K562 (cell line): Measurements from ENCODE around the gene PRRT1. TPM values are rescaled to one million over a fixed set of nuclear protein-coding genes. Genes with fewer than 3 reads are reported as not detected.

Experiments used
- ATAC-seq: fragments of 200-7000 bp; cut with Tn5 transposase; 3 replicates; pipeline ENCODE4 v1.9.1; 2020; ENCODE audit warnings: moderate library complexity
- BruUV-seq: library from RNA; stranded (reverse); fragments of 400-500 nt; replicated peaks from 2 replicates; lab custom pipeline; 2021; lab: Mats Ljungman, UMichigan
- CTCF ChIA-PET: fragments of 300-600 bp; formaldehyde crosslinking; extraction: SDS; loops from one replicate; lab custom pipeline; 2021; ENCODE audit warnings: low intra/inter-chr PET ratio; lab: Yijun Ruan, JAX
- POLR2A ChIA-PET: fragments of 300-600, 350-650 bp; sonication (Branson Sonifier 250); formaldehyde crosslinking; extraction: SDS; loops from one replicate; lab custom pipeline; 2021; ENCODE audit warnings: antibody characterized with exemption, inconsistent platforms; lab: Yijun Ruan, JAX
- DNase-seq, 4 experiments: peaks; one replicate each; pipeline versions ENCODE4 v3.0.0 to v3.0.0-alpha.2; 2011 to 2018; ENCODE audit warnings: low spot score in 3 of 4, mixed read lengths in 3 of 4; ENCODE audit errors: extremely low read depth in 1 of 4
- FAIRE-seq: peaks from 2 replicates; lab custom pipeline; 2011; peaks lifted over from hg19 to GRCh38; lab: Jason Lieb, UNC
- H2AFZ ChIP-seq: 2 replicates; pipeline ENCODE4 v1.6.0; 2011; ENCODE audit warnings: low read depth, low read length, control low read depth, inconsistent platforms
- H3K27ac ChIP-seq: fragments of 200-600 bp; 3 replicates; pipeline ENCODE4 v1.8.0; 2011; ENCODE audit warnings: low read depth, mild to moderate bottlenecking, control low read depth, inconsistent platforms, low read length, moderate library complexity, mixed read lengths; ENCODE audit errors: extremely low read depth
- H3K27me3 ChIP-seq, 2 experiments: fragments of 300-600 bp in 1 of 2; 2 replicates in 1 of 2; 3 replicates in 1 of 2; pipeline versions ENCODE4 v1.6.0 to v1.8.0; 2011; ENCODE audit warnings: inconsistent platforms in 2 of 2, low read length in 2 of 2, mild to moderate bottlenecking in 1 of 2, mixed read lengths in 1 of 2, moderate library complexity in 1 of 2; ENCODE audit not compliant: control insufficient read depth in 2 of 2, insufficient read depth in 2 of 2
- H3K36me3 ChIP-seq: fragments of 300-600 bp; 3 replicates; pipeline ENCODE4 v1.8.0; 2011; ENCODE audit warnings: mild to moderate bottlenecking, low read length, inconsistent platforms; ENCODE audit not compliant: control insufficient read depth, insufficient read depth
- H3K4me1 ChIP-seq, 2 experiments: fragments of 200-600 bp in 1 of 2; replicated peaks in 1 of 2; 2 replicates in 1 of 2; 3 replicates in 1 of 2; pipeline versions ENCODE4 v1.5.1 to v1.8.0; 2011; ENCODE audit warnings: inconsistent platforms in 2 of 2, low read length in 2 of 2, mild to moderate bottlenecking in 1 of 2, mixed read lengths in 1 of 2, moderate library complexity in 1 of 2; ENCODE audit not compliant: control insufficient read depth in 2 of 2, insufficient read depth in 2 of 2
- H3K4me2 ChIP-seq: 2 replicates; pipeline ENCODE4 v1.6.1; 2011; ENCODE audit warnings: low read length, control low read depth, inconsistent platforms, mixed read lengths; ENCODE audit not compliant: insufficient read depth
- H3K4me3 ChIP-seq: fragments of 200-600 bp; sonication (generic), shearing (Covaris generic); 2 replicates; pipeline ENCODE4 v1.5.1; 2016; ENCODE audit warnings: control low read depth, inconsistent platforms
- H3K79me2 ChIP-seq: fragments of 200-600 bp; 3 replicates; pipeline ENCODE4 v1.8.0; 2011; ENCODE audit warnings: low read length, inconsistent platforms; ENCODE audit not compliant: control insufficient read depth, insufficient read depth
- H3K9ac ChIP-seq, 2 experiments: 2 replicates each; pipeline versions ENCODE4 v1.6.0 to v1.6.1; 2011; ENCODE audit warnings: low read depth in 2 of 2, low read length in 2 of 2, control low read depth in 1 of 2, inconsistent platforms in 1 of 2, mild to moderate bottlenecking in 1 of 2, mixed read lengths in 1 of 2; ENCODE audit not compliant: insufficient read depth in 1 of 2
- H3K9me1 ChIP-seq: one replicate; pipeline ENCODE4 v1.6.0; 2011; ENCODE audit warnings: inconsistent platforms, mild to moderate bottlenecking, low read length, moderate library complexity; ENCODE audit not compliant: control insufficient read depth, insufficient read depth
- H3K9me3 ChIP-seq: replicated peaks from 2 replicates; pipeline ENCODE4 v1.5.1; 2011; ENCODE audit warnings: low read depth, low read length, inconsistent platforms; ENCODE audit not compliant: control insufficient read depth, insufficient read depth
- H4K20me1 ChIP-seq: replicated peaks from 2 replicates; pipeline ENCODE4 v1.6.1; 2011; ENCODE audit warnings: low read length, inconsistent platforms, mixed read lengths; ENCODE audit not compliant: control insufficient read depth, insufficient read depth
- ARID3A ChIP-seq: IDR thresholded peaks from 2 replicates; pipeline ENCODE4 v1.6.1; 2012; ENCODE audit warnings: low read depth, low read length, improper control_type of control experiment, borderline replicate concordance
- HBP1 ChIP-seq: fragments of 450-650 bp; formaldehyde crosslinking; IDR thresholded peaks from 2 replicates; pipeline ENCODE4 v1.4.0; 2022; ENCODE audit warnings: missing genetic modification characterization
- PML ChIP-seq: IDR thresholded peaks from 2 replicates; pipeline ENCODE4 v1.6.1; 2012; ENCODE audit warnings: low read length, inconsistent platforms
- RBBP5 ChIP-seq: fragments of 200-600 bp; sonication (generic); IDR thresholded peaks from 2 replicates; pipeline ENCODE4 v1.6.1; 2012; ENCODE audit warnings: borderline replicate concordance, mild to moderate bottlenecking, low read length, control low read depth, inconsistent platforms; ENCODE audit not compliant: insufficient read depth, poor library complexity, severe bottlenecking
- THRB ChIP-seq: fragments of 450-650 bp; formaldehyde crosslinking; conservative IDR thresholded peaks from 2 replicates; pipeline ENCODE4 v1.4.0; 2022; ENCODE audit warnings: mild to moderate bottlenecking, missing genetic modification characterization
- ZNF511 ChIP-seq: sonication (generic); formaldehyde crosslinking; IDR thresholded peaks from 2 replicates; pipeline ENCODE4 v1.8.0; 2022; ENCODE audit warnings: mild to moderate bottlenecking, missing genetic modification reagents
- WGBS: fragments of 100-300 bp; shearing (Covaris generic); methylation state at CpG from one replicate; pipeline ENCODE4 v1.1.6; 2016; ENCODE audit warnings: low coverage, mixed read lengths; ENCODE audit not compliant: insufficient coverage; ENCODE audit errors: missing lambda C conversion rate; 5-methylcytosine and 5-hydroxymethylcytosine counted together
- in situ Hi-C: fragments of 300-500 bp; cut with MboI; formaldehyde crosslinking; loops from 4 replicates; pipeline ENCODE4 v1.15.0; 2018; ENCODE audit warnings: inconsistent platforms, mixed read lengths
- intact Hi-C: fragments of 100-400 bp; cut with micrococcal nuclease; formaldehyde crosslinking; loops from 2 replicates; pipeline ENCODE4 v1.14.2; 2022
- polyA plus RNA-seq, 8 experiments: library from polyadenylated mRNA; depleted of rRNA in 4 of 8; stranded (reverse) in 5 of 8; unstranded in 3 of 8; fragments of >200 nt; fragmentation: Nextera tagmentation in 2 of 8; fragmentation: Illumina TruSeq in 1 of 8; extraction: Ambion mirVana in 2 of 8; extraction: Trizol in 1 of 8; gene quantifications; 2 replicates each; pipeline versions ENCODE4 v1.2.1 to v1.2.3, GENCODE V29; 2011 to 2014; ENCODE audit warnings: inconsistent platforms in 1 of 8, missing spikeins in 1 of 8
- total RNA-seq, 7 experiments: library from RNA; depleted of rRNA in 6 of 7; stranded (reverse); fragments of >200 nt in 6 of 7; fragmentation: Illumina TruSeq in 2 of 7; extraction: Trizol in 2 of 7; gene quantifications; 2 replicates each; pipeline versions ENCODE4 v1.2.1 to v1.2.3, GENCODE V29; 2011 to 2021; ENCODE audit warnings: low replicate concordance in 1 of 7

Gene PRRT1
- total and polyA plus RNA-seq, 9 of the 15 experiments (the other 6 are each of a cell fraction or from before 2014, with no cell fraction given), result 0.14 to 3.5 (median 0.41) TPM

- peak overlapping the region; percentile 51; the same call in 1 of the 2 replicates for H3K4me2 ChIP-seq
- H3K36me3 ChIP-seq, result no peaks in the 10 kb centered on the region
- no peak overlapping the region for H2AFZ ChIP-seq
- no peaks in the 10 kb centered on the region for H4K20me1 ChIP-seq
- H3K27ac ChIP-seq, result no peak overlapping the region
- peaks cover 0 to 23% of the 10 kb centered on the region in 2 experiments; a peak in 2 of 5 replicates for H3K27me3 ChIP-seq
- H3K79me2 ChIP-seq, result no peaks in the 10 kb centered on the region
- in situ Hi-C loops, result no loop called here
- FAIRE-seq, result no peak
- H3K9me3 ChIP-seq, result no peaks in the 10 kb centered on the region
- no peaks in the 10 kb centered on the region for H3K9me1 ChIP-seq
- intact Hi-C loops, result no loop called here
- CTCF ChIA-PET, result no interaction called here
- DNase-seq, result no peak
- TF ChIP-seq THRB (CRISPR knock-in tag) (0 out of 2 replicates have a peak, but pooled peaks have one; percentile 56), ARID3A (no peak), PML (no peak), HBP1 (CRISPR knock-in tag) (0 out of 2 replicates have a peak, but pooled peaks have one; percentile 43), RBBP5 (peak; percentile 11), ZNF511 (CRISPR knock-in tag) (0 out of 2 replicates have a peak, but pooled peaks have one; percentile 9)
- no TSS peak for BruUV-seq
- peak overlapping the region in 1 of 2 experiments; percentile 80; a peak in 2 of 4 replicates for H3K9ac ChIP-seq
- POLR2A ChIA-PET, result interaction anchor here (0.6 to 4.9 kb wide), 8 partner anchors 10 to 87 kb away, joined by 3 to 38 read pairs (median 6); partner anchors contain the start of gene ATF6B
- peaks cover 29 to 40% of the 10 kb centered on the region in 2 experiments for H3K4me1 ChIP-seq
- H3K4me3 ChIP-seq, result no peak overlapping the region
- ATAC-seq, result peak; percentile 6; the same call in 2 of the 3 replicates
- WGBS, result 26% methylated on average over 6 of the region's 6 CpGs
These were observed 43.0 kb downstream of the PRRT1 start for GRCh38 chr6:32108727-32109113.
